Ishikawa (cell line): ENCODE results near the gene PRRT4.

Experiments
- CEBPB ChIP-seq: IDR thresholded peaks from 2 replicates; pipeline ENCODE4 v1.6.1; 2012
- CREB1 ChIP-seq: IDR thresholded peaks from 2 replicates; pipeline ENCODE4 v1.6.1; 2012; ENCODE audit warnings: low read depth
- EGR1 ChIP-seq: IDR thresholded peaks from 2 replicates; pipeline ENCODE4 v1.6.1; 2012
- EP300 ChIP-seq: IDR thresholded peaks from 2 replicates; pipeline ENCODE4 v1.6.1; 2012; ENCODE audit warnings: borderline replicate concordance
- FOXM1 ChIP-seq: IDR thresholded peaks from 2 replicates; pipeline ENCODE4 v1.6.1; 2012; ENCODE audit warnings: low read depth, borderline replicate concordance
- NFIC ChIP-seq: IDR thresholded peaks from 2 replicates; pipeline ENCODE4 v1.6.1; 2012
- RAD21 ChIP-seq: IDR thresholded peaks from 2 replicates; pipeline ENCODE4 v1.6.1; 2012; ENCODE audit warnings: low read depth
- TAF1 ChIP-seq: IDR thresholded peaks from 2 replicates; pipeline ENCODE4 v1.6.1; 2012; ENCODE audit warnings: low read depth, mild to moderate bottlenecking
- TCF12 ChIP-seq: IDR thresholded peaks from 2 replicates; pipeline ENCODE4 v1.6.1; 2012; ENCODE audit warnings: low read depth
- USF1 ChIP-seq: IDR thresholded peaks from 2 replicates; pipeline ENCODE4 v1.6.1; 2012
- YY1 ChIP-seq: IDR thresholded peaks from 2 replicates; pipeline ENCODE4 v1.6.1; 2012; ENCODE audit warnings: low read depth
- ZBTB7A ChIP-seq: IDR thresholded peaks from 2 replicates; pipeline ENCODE4 v1.6.1; 2012; ENCODE audit warnings: low read depth
- TF ChIP-seq, protein P1 (sequence below): IDR thresholded peaks from 2 replicates; pipeline ENCODE4 v1.6.1; 2012; ENCODE audit warnings: low read depth, mild to moderate bottlenecking
- TF ChIP-seq, protein P2 (sequence below): IDR thresholded peaks from 2 replicates; pipeline ENCODE4 v1.6.1; 2012

- TF ChIP-seq NFIC (no peak), CEBPB (no peak), CREB1 (no peak), YY1 (no peak), FOXM1 (no peak), USF1 (no peak), RAD21 (no peak), EP300 (no peak), TAF1 (no peak), ZBTB7A (no peak), EGR1 (no peak), TCF12 (no peak)
- TF ChIP-seq, protein P1, sequence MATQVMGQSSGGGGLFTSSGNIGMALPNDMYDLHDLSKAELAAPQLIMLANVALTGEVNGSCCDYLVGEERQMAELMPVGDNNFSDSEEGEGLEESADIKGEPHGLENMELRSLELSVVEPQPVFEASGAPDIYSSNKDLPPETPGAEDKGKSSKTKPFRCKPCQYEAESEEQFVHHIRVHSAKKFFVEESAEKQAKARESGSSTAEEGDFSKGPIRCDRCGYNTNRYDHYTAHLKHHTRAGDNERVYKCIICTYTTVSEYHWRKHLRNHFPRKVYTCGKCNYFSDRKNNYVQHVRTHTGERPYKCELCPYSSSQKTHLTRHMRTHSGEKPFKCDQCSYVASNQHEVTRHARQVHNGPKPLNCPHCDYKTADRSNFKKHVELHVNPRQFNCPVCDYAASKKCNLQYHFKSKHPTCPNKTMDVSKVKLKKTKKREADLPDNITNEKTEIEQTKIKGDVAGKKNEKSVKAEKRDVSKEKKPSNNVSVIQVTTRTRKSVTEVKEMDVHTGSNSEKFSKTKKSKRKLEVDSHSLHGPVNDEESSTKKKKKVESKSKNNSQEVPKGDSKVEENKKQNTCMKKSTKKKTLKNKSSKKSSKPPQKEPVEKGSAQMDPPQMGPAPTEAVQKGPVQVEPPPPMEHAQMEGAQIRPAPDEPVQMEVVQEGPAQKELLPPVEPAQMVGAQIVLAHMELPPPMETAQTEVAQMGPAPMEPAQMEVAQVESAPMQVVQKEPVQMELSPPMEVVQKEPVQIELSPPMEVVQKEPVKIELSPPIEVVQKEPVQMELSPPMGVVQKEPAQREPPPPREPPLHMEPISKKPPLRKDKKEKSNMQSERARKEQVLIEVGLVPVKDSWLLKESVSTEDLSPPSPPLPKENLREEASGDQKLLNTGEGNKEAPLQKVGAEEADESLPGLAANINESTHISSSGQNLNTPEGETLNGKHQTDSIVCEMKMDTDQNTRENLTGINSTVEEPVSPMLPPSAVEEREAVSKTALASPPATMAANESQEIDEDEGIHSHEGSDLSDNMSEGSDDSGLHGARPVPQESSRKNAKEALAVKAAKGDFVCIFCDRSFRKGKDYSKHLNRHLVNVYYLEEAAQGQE: no peak
- TF ChIP-seq, protein P2, sequence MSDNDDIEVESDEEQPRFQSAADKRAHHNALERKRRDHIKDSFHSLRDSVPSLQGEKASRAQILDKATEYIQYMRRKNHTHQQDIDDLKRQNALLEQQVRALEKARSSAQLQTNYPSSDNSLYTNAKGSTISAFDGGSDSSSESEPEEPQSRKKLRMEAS: no peak
These were observed 45.1 kb upstream of the PRRT4 start for GRCh38 chr7:128406314-128407232.
